MM.1S (cell line): ENCODE data around the gene MBOAT1.

Experiments used
- EZH2phosphoT487 ChIP-seq: fragments of 300-600 bp; sonication (generic); IDR thresholded peaks from 2 replicates; pipeline ENCODE4 v1.6.1; 2018; ENCODE audit warnings: antibody characterized with exemption, low read length
- TF ChIP-seq, protein P1 (sequence below): fragments of 300-600 bp; sonication (generic); IDR thresholded peaks from 2 replicates; pipeline ENCODE4 v1.5.1; 2016; ENCODE audit warnings: antibody characterized with exemption, low read length, mixed read lengths

GRCh38 chr6:20178327-20178726 is 33.9 kb downstream of the MBOAT1 start:
- TF ChIP-seq, protein P1, sequence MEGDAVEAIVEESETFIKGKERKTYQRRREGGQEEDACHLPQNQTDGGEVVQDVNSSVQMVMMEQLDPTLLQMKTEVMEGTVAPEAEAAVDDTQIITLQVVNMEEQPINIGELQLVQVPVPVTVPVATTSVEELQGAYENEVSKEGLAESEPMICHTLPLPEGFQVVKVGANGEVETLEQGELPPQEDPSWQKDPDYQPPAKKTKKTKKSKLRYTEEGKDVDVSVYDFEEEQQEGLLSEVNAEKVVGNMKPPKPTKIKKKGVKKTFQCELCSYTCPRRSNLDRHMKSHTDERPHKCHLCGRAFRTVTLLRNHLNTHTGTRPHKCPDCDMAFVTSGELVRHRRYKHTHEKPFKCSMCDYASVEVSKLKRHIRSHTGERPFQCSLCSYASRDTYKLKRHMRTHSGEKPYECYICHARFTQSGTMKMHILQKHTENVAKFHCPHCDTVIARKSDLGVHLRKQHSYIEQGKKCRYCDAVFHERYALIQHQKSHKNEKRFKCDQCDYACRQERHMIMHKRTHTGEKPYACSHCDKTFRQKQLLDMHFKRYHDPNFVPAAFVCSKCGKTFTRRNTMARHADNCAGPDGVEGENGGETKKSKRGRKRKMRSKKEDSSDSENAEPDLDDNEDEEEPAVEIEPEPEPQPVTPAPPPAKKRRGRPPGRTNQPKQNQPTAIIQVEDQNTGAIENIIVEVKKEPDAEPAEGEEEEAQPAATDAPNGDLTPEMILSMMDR, result no peak
- no peak for TF ChIP-seq EZH2phosphoT487
